ENCODE results near the gene GIMAP8.
"Not testable (repeated sequence)": the region's sequence is repeated elsewhere in the genome, so short reads cannot be mapped to it uniquely, and the experiment has no call there.

The GIMAP8 gene

DNA sequence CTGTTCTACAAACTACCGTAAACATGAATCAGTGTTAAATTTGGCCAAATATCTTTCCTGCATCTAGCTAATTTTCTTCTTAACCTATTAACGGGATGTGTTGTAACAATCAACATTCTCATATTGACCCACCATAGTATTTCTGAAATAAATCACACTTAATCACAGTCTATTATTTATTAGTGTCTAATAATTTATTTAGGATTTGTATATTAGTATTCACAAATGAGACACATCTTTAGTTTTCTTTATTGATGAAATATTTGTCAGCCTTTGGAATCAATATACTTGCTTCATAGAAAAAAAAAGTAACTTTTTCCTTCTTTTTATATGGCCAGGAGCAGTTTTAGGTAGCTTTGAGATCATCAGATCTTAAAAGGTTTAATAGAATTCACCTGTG, 68.9 kb downstream of the GIMAP8 start:
- TF ChIP-seq GABPA (IDR thresholded peaks at IDR 0.05; ENCODE audit: low read depth) = no peak
- no peak for TF ChIP-seq SPI1 (IDR thresholded peaks at IDR 0.05; ENCODE audit: borderline replicate concordance, low read depth)
- TF ChIP-seq, protein P1, sequence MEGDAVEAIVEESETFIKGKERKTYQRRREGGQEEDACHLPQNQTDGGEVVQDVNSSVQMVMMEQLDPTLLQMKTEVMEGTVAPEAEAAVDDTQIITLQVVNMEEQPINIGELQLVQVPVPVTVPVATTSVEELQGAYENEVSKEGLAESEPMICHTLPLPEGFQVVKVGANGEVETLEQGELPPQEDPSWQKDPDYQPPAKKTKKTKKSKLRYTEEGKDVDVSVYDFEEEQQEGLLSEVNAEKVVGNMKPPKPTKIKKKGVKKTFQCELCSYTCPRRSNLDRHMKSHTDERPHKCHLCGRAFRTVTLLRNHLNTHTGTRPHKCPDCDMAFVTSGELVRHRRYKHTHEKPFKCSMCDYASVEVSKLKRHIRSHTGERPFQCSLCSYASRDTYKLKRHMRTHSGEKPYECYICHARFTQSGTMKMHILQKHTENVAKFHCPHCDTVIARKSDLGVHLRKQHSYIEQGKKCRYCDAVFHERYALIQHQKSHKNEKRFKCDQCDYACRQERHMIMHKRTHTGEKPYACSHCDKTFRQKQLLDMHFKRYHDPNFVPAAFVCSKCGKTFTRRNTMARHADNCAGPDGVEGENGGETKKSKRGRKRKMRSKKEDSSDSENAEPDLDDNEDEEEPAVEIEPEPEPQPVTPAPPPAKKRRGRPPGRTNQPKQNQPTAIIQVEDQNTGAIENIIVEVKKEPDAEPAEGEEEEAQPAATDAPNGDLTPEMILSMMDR (IDR thresholded peaks at IDR 0.05; ENCODE audit: insufficient read depth, low read length) = no peak
- TF ChIP-seq POLR2AphosphoS5 (IDR thresholded peaks at IDR 0.05; ENCODE audit: low read depth) = no peak
- TF ChIP-seq, protein P2, sequence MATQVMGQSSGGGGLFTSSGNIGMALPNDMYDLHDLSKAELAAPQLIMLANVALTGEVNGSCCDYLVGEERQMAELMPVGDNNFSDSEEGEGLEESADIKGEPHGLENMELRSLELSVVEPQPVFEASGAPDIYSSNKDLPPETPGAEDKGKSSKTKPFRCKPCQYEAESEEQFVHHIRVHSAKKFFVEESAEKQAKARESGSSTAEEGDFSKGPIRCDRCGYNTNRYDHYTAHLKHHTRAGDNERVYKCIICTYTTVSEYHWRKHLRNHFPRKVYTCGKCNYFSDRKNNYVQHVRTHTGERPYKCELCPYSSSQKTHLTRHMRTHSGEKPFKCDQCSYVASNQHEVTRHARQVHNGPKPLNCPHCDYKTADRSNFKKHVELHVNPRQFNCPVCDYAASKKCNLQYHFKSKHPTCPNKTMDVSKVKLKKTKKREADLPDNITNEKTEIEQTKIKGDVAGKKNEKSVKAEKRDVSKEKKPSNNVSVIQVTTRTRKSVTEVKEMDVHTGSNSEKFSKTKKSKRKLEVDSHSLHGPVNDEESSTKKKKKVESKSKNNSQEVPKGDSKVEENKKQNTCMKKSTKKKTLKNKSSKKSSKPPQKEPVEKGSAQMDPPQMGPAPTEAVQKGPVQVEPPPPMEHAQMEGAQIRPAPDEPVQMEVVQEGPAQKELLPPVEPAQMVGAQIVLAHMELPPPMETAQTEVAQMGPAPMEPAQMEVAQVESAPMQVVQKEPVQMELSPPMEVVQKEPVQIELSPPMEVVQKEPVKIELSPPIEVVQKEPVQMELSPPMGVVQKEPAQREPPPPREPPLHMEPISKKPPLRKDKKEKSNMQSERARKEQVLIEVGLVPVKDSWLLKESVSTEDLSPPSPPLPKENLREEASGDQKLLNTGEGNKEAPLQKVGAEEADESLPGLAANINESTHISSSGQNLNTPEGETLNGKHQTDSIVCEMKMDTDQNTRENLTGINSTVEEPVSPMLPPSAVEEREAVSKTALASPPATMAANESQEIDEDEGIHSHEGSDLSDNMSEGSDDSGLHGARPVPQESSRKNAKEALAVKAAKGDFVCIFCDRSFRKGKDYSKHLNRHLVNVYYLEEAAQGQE (IDR thresholded peaks at IDR 0.05; ENCODE audit: insufficient replicate concordance, low read depth) = no peak
- Histone ChIP-seq H3K27ac (replicated peaks) (no peak overlapping the region), H3K4me3 (replicated peaks; ENCODE audit: insufficient read depth, low read length) (no peak overlapping the region), H3K27me3 (ENCODE audit: insufficient read depth, poor library complexity, severe bottlenecking) (peaks cover 15% of the 10 kb centered on the region)
- DNase-seq (ENCODE audit: low read depth in 1 of 2, low spot score in 1 of 2) = no peak

DNA sequence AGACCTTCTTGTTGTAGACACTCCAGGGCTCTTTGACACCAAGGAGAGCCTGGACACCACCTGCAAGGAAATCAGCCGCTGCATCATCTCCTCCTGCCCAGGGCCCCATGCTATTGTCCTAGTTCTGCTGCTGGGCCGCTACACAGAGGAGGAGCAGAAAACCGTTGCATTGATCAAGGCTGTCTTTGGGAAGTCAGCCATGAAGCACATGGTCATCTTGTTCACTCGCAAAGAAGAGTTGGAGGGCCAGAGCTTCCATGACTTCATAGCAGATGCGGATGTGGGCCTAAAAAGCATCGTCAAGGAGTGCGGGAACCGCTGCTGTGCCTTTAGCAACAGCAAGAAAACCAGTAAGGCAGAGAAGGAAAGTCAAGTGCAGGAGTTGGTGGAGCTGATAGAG, 69.7 kb downstream of the GIMAP8 start:
- TF ChIP-seq, protein P2 (IDR thresholded peaks at IDR 0.05; ENCODE audit: insufficient replicate concordance, low read depth) = no peak
- TF ChIP-seq POLR2AphosphoS5 (IDR thresholded peaks at IDR 0.05; ENCODE audit: low read depth) (no peak), GABPA (IDR thresholded peaks at IDR 0.05; ENCODE audit: low read depth) (no peak), SPI1 (IDR thresholded peaks at IDR 0.05; ENCODE audit: borderline replicate concordance, low read depth) (no peak)
- TF ChIP-seq, protein P1 (IDR thresholded peaks at IDR 0.05; ENCODE audit: insufficient read depth, low read length) = no peak
- Histone ChIP-seq H3K27ac (replicated peaks) (no peak overlapping the region), H3K4me3 (replicated peaks; ENCODE audit: insufficient read depth, low read length) (no peak overlapping the region), H3K27me3 (ENCODE audit: insufficient read depth, poor library complexity, severe bottlenecking) (peaks cover 14% of the 10 kb centered on the region)
- no peak for DNase-seq (ENCODE audit: low read depth in 1 of 2, low spot score in 1 of 2)

DNA sequence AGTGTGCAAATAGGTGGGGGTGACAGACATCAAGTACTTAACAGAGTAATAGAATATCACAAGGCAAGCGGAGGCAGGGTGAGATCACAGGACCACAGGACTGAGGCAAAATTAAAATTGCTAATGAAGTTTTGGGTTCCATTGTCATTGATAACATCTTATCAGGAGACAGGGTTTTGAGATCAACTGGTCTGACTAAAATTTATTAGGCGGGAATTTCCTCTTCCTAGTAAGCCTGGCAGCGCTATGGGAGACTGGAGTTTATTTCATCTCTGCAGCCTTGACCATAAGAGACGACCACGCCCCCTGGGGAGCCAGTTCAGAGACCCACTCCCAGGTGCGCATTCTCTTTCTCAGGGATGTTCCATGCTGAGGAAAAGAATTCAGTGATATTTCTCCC, 72.5 kb downstream of the GIMAP8 start:
- H3K27ac ChIP-seq (replicated peaks); H3K27me3 ChIP-seq (ENCODE audit: insufficient read depth, poor library complexity, severe bottlenecking); DNase-seq (ENCODE audit: low read depth in 1 of 2, low spot score in 1 of 2); H3K4me3 ChIP-seq (replicated peaks; ENCODE audit: insufficient read depth, low read length): not testable (repeated sequence)

DNA sequence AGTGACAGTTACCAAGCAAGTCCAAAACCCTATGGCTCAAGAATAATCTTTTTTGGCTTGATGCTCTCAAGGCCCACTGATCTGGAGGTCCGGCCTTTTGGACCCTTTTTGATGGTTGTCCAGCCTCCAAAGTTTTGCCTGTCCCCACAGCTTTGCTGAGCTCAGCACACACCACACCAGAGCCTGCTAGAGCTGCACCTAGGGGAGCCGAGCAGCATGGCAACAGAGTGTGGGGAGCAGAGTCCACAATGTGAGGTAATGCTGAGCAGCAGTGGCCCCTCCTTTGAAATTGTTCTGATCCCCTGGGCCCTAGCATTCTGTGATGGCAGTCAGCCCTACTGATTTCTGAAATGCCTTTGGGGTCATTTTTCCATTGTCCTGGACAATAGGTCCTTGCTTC, 73.6 kb downstream of the GIMAP8 start:
- H3K27ac ChIP-seq (replicated peaks) = no peak overlapping the region
- no peak for DNase-seq (ENCODE audit: low read depth in 1 of 2, low spot score in 1 of 2)
- no peak for TF ChIP-seq SPI1 (IDR thresholded peaks at IDR 0.05; ENCODE audit: borderline replicate concordance, low read depth)
- TF ChIP-seq, protein P2 (IDR thresholded peaks at IDR 0.05; ENCODE audit: insufficient replicate concordance, low read depth) = no peak
- no peak for TF ChIP-seq POLR2AphosphoS5 (IDR thresholded peaks at IDR 0.05; ENCODE audit: low read depth)
- TF ChIP-seq, protein P1 (IDR thresholded peaks at IDR 0.05; ENCODE audit: insufficient read depth, low read length) = no peak
- no peak for TF ChIP-seq GABPA (IDR thresholded peaks at IDR 0.05; ENCODE audit: low read depth)
- H3K4me3 ChIP-seq (replicated peaks; ENCODE audit: insufficient read depth, low read length) = no peak overlapping the region
- no peaks in the 10 kb centered on the region for H3K27me3 ChIP-seq (ENCODE audit: insufficient read depth, poor library complexity, severe bottlenecking)
